ENCODE results near the gene RAB40B. TPM values are rescaled to one million over a fixed set of nuclear protein-coding genes. Genes with fewer than 3 reads are reported as not detected.

The RAB40B gene
- total RNA-seq, 1 experiment from 2014 or later, result 22.1 TPM

DNA sequence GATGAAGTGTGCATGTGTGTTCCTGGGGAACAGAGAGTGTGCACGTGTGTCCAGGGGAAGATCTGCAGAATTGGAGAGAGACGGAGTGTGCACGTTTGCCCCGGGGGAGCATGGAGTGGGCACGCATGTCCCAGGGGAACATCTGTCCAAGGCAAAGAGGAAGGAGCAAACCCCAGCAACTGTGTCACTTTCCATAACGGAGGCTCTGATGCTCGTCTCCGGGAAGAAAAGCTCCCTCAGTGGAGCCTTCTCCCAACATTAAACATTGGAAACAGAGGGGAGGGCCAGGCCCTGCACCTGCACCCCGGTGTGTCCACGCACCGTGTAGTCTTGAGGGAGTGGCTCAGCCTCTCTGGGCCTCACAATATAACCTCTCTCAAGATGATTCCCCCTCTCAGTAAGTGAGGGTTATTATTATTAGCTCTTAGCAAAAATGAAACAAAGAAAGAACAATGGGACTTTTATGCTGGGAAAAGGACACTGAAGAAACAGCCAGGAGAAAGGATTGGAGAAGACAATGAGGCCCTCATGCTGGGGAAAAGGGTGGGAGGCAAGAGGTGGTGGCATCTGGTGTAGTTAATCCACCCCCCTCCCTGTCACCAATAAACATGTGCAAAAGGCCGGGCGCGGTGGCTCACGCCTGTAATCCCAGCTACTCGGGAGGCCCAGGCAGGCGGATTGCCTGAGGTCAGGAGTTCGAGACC is 7.6 kb downstream of the RAB40B start (continued):
- TF ChIP-seq, protein P1, sequence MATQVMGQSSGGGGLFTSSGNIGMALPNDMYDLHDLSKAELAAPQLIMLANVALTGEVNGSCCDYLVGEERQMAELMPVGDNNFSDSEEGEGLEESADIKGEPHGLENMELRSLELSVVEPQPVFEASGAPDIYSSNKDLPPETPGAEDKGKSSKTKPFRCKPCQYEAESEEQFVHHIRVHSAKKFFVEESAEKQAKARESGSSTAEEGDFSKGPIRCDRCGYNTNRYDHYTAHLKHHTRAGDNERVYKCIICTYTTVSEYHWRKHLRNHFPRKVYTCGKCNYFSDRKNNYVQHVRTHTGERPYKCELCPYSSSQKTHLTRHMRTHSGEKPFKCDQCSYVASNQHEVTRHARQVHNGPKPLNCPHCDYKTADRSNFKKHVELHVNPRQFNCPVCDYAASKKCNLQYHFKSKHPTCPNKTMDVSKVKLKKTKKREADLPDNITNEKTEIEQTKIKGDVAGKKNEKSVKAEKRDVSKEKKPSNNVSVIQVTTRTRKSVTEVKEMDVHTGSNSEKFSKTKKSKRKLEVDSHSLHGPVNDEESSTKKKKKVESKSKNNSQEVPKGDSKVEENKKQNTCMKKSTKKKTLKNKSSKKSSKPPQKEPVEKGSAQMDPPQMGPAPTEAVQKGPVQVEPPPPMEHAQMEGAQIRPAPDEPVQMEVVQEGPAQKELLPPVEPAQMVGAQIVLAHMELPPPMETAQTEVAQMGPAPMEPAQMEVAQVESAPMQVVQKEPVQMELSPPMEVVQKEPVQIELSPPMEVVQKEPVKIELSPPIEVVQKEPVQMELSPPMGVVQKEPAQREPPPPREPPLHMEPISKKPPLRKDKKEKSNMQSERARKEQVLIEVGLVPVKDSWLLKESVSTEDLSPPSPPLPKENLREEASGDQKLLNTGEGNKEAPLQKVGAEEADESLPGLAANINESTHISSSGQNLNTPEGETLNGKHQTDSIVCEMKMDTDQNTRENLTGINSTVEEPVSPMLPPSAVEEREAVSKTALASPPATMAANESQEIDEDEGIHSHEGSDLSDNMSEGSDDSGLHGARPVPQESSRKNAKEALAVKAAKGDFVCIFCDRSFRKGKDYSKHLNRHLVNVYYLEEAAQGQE (IDR thresholded peaks at IDR 0.05; ENCODE audit: low read depth), result no peak
- TF ChIP-seq ZFX (IDR thresholded peaks at IDR 0.05), result no peak
- no peak for TF ChIP-seq TCF7L2 (IDR thresholded peaks at IDR 0.05; ENCODE audit: borderline replicate concordance, extremely low read depth, insufficient read depth, insufficient read length)
- TF ChIP-seq, protein P2, sequence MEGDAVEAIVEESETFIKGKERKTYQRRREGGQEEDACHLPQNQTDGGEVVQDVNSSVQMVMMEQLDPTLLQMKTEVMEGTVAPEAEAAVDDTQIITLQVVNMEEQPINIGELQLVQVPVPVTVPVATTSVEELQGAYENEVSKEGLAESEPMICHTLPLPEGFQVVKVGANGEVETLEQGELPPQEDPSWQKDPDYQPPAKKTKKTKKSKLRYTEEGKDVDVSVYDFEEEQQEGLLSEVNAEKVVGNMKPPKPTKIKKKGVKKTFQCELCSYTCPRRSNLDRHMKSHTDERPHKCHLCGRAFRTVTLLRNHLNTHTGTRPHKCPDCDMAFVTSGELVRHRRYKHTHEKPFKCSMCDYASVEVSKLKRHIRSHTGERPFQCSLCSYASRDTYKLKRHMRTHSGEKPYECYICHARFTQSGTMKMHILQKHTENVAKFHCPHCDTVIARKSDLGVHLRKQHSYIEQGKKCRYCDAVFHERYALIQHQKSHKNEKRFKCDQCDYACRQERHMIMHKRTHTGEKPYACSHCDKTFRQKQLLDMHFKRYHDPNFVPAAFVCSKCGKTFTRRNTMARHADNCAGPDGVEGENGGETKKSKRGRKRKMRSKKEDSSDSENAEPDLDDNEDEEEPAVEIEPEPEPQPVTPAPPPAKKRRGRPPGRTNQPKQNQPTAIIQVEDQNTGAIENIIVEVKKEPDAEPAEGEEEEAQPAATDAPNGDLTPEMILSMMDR (IDR thresholded peaks at IDR 0.05 in 2 of 3, conservative IDR thresholded peaks at IDR 0.05 in 1 of 3; ENCODE audit: borderline replicate concordance in 1 of 3, insufficient read depth in 1 of 3, low read depth in 2 of 3, low read length in 2 of 3), result no peak
- no peak for TF ChIP-seq SIN3A (IDR thresholded peaks at IDR 0.05; ENCODE audit: low read depth)
- TF ChIP-seq JUND (IDR thresholded peaks at IDR 0.05), result no peak
- TF ChIP-seq, protein P3, sequence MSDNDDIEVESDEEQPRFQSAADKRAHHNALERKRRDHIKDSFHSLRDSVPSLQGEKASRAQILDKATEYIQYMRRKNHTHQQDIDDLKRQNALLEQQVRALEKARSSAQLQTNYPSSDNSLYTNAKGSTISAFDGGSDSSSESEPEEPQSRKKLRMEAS (IDR thresholded peaks at IDR 0.05), result no peak
- no peak for TF ChIP-seq CBX3 (IDR thresholded peaks at IDR 0.05; ENCODE audit: low read depth)
